Ecto neural progenitor cell (in vitro differentiated cells): Measurements from ENCODE around the gene BOD1.

Experiments
- DNase-seq: peaks from one replicate; pipeline ENCODE4 v3.0.0-alpha.2; 2018; ENCODE audit warnings: low spot score

The BOD1 gene

GRCh38 chr5:173575985-173576384 lies 40.5 kb downstream of the BOD1 start:
- no peak for DNase-seq

DNA sequence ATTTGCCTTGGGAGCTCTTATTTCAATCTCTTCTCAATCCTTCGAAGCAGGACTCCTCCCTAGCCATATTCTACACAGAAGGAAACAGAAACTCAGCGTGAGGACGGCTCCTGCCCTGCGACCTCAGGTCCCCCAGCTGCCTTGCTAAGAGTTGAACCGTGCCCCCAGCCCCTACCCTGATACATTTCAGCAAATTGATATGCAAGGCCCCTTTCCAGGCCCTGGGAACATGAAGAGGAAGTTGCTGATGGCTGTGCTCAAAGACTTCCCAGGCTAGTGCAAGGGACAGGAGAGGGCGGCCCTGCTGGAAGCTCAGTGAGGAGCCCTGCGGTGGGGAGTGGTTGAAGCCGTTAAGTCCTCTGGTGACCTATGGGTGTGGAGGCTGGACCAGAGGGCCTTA lies 41.5 kb downstream of the BOD1 start:
- DNase-seq = no peak

- DNase-seq = peak; percentile 89
Measured at GRCh38 chr5:173573126-173573960, 43.1 kb downstream of the BOD1 start.

DNA sequence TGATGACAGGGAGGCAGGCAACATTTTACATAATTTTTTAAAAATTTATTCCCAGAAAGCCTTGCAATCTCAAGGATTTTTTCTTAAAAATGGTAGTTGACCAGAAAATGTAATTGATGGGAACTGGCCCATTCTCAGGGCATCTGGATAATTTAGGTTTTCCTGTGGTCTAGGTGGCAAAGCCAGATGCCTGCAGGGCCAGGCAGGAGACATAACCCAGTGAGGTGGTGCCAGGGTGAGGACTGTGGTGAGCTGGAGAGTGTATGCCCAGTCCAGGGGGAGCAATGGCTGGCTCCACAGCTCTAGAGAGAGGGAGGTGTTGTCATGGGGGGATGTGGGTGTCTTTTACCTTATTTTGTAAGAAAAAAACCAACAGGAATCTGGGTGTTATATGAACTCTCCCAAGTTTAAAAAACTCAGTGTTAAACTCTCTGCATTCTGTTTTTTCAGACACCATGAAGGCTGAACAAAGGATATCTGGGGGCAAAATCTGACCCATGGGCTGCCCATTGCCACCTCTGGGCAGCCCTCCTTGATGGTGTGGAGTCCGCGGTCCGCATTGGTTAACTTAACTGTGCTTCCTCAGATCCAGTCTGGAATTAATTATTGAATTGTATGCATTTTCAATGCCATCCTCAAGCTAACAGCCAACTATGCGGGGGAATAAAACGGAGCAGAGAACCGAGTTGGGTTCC lies 43.9 kb downstream of the BOD1 start:
- no peak for DNase-seq

GRCh38 chr5:173570321-173571090 lies 45.9 kb downstream of the BOD1 start:
- DNase-seq = no peak

DNA sequence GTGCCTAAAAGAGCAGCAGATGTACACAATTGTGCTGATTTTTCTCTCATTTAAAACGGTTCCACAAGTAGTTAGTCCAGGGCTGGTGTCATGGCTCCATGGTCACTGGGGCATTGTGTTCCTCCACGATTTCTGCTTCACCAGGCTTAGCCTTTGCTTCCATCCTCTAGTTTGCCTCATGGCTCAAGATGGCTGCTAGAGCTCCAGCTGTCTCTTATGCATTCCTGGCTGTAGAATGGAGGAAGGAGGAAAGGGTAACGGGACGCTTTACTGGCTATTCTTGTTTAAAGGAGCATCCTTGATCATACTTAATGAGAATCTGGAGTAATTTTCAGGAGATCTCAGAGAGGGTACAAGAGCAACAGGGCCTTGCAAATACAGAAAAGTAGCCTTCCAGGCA lies 47.7 kb downstream of the BOD1 start:
- no peak for DNase-seq

DNA sequence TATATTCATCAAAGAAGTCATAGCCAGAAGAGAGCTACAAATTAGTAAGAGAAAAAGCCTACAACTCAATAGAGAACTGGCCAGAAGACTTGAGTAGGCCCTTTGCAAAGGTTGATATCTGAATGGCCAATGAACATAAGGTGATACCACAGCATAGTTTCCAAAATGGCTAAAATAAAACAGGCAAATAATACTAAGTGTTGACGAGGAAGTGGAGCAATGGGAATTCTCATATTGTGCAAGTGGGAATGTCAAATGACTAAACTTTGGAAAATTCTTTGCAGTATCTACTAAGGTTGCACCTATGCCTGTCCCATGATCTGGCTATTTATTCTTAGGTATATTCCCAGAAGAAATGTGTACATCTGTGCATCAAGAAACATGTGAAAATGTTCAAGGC lies 48.3 kb downstream of the BOD1 start:
- DNase-seq = no peak

GRCh38 chr5:173567548-173567947 lies 48.9 kb downstream of the BOD1 start:
- DNase-seq = no peak

GRCh38 chr5:173565491-173566072 lies 50.9 kb downstream of the BOD1 start:
- DNase-seq = no peak

- DNase-seq = no peak
Measured at GRCh38 chr5:173564106-173564505, 52.3 kb downstream of the BOD1 start.

- DNase-seq = no peak
Measured at GRCh38 chr5:173563246-173563645, 53.2 kb downstream of the BOD1 start.

DNA sequence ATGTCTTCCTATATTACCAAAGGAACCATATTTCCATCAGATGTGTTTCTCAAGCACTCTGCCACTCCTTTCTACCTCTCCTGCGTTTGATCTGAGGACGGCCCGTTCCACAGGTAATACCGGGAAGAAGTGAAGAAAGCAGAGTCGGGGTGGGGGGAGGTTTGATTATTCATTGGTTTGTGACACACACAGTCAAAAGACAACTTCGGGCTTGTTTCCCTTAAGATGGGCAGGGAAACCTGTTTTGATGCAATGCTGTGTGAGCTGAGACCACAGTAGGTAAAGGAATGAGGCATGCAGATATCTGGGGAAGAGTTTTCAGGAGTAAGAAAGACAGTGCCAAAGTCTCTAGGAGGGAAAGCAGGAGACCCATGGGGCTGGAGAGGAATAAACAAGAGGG lies 54.0 kb downstream of the BOD1 start:
- DNase-seq = no peak
